GM23338 (cell line): ENCODE results near the gene ACADS. TPM values are rescaled to one million over a fixed set of nuclear protein-coding genes. Genes with fewer than 3 reads are reported as not detected.
"Not testable (repeated sequence)": the region's sequence is repeated elsewhere in the genome, so short reads cannot be mapped to it uniquely, and the experiment has no call there.

Experiments
- ATAC-seq: fragments of 200-7000 bp; cut with Tn5 transposase; 3 replicates; pipeline ENCODE4 v1.9.1; 2020
- DNase-seq: peaks from one replicate; pipeline ENCODE4 v3.0.0-alpha.2; 2015; ENCODE audit warnings: low spot score
- H2AFZ ChIP-seq: fragments of 200-600 bp; sonication (generic); 2 replicates; pipeline ENCODE4 v1.8.0; 2016; ENCODE audit warnings: antibody characterized with exemption, mild to moderate bottlenecking, moderate library complexity
- H3F3A ChIP-seq: fragments of 200-600 bp; sonication (generic); replicated peaks from 2 replicates; pipeline ENCODE4 v1.8.0; 2017; ENCODE audit warnings: antibody characterized with exemption, mixed run types, low read depth
- H3K27ac ChIP-seq: fragments of 200-600 bp; sonication (generic); 2 replicates; pipeline ENCODE4 v1.6.1; 2016; ENCODE audit warnings: low read depth
- H3K27me3 ChIP-seq: fragments of 200-600 bp; sonication (generic); 2 replicates; pipeline ENCODE4 v1.8.0; 2016; ENCODE audit warnings: mild to moderate bottlenecking, mixed run types, moderate library complexity; ENCODE audit not compliant: insufficient read depth
- H3K36me3 ChIP-seq: fragments of 200-600 bp; sonication (generic); 2 replicates; pipeline ENCODE4 v1.8.0; 2016; ENCODE audit warnings: mild to moderate bottlenecking; ENCODE audit not compliant: insufficient read depth
- H3K4me1 ChIP-seq: fragments of 200-600 bp; sonication (generic); 2 replicates; pipeline ENCODE4 v1.8.0; 2016; ENCODE audit warnings: mild to moderate bottlenecking, moderate library complexity; ENCODE audit not compliant: insufficient read depth
- H3K4me2 ChIP-seq: fragments of 200-600 bp; sonication (generic); 2 replicates; pipeline ENCODE4 v1.7.1; 2017; ENCODE audit warnings: mixed run types
- H3K4me3 ChIP-seq: fragments of 200-600 bp; sonication (generic); 2 replicates; pipeline ENCODE4 v1.6.1; 2016; ENCODE audit warnings: mixed run types
- H3K79me2 ChIP-seq: fragments of 200-600 bp; sonication (generic); replicated peaks from 2 replicates; pipeline ENCODE4 v1.8.0; 2017; ENCODE audit warnings: mild to moderate bottlenecking; ENCODE audit not compliant: insufficient read depth
- H3K9me2 ChIP-seq: fragments of 200-600 bp; sonication (generic); 2 replicates; pipeline ENCODE4 v1.8.0; 2017; ENCODE audit not compliant: insufficient read depth
- H4K20me1 ChIP-seq: fragments of 200-600 bp; sonication (generic); replicated peaks from 2 replicates; pipeline ENCODE4 v1.8.0; 2017; ENCODE audit warnings: mild to moderate bottlenecking; ENCODE audit not compliant: insufficient read depth
- H3K27ac Mint-ChIP-seq: 2 replicates; pipeline ENCODE4 v1.8.0; 2020; ENCODE audit warnings: inconsistent platforms, mild to moderate bottlenecking, moderate library complexity, mixed read lengths
- H3K27me3 Mint-ChIP-seq: 3 replicates; pipeline ENCODE4 v1.8.0; 2022; ENCODE audit warnings: low read depth, mild to moderate bottlenecking, moderate library complexity, mixed read lengths, inconsistent platforms; ENCODE audit not compliant: insufficient read depth, poor library complexity
- H3K36me3 Mint-ChIP-seq: 3 replicates; pipeline ENCODE4 v1.8.0; 2021; ENCODE audit warnings: low read depth, mild to moderate bottlenecking, inconsistent platforms, moderate library complexity, mixed read lengths
- H3K4me1 Mint-ChIP-seq: 3 replicates; pipeline ENCODE4 v1.8.0; 2020; ENCODE audit warnings: mild to moderate bottlenecking, inconsistent platforms, mixed read lengths
- H3K4me3 Mint-ChIP-seq: 3 replicates; pipeline ENCODE4 v1.8.0; 2021; ENCODE audit warnings: moderate library complexity, mild to moderate bottlenecking, inconsistent platforms, mixed read lengths
- H3K9me3 Mint-ChIP-seq: 3 replicates; pipeline ENCODE4 v1.8.0; 2020; ENCODE audit warnings: moderate library complexity, mild to moderate bottlenecking, inconsistent platforms, mixed read lengths
- EZH2 ChIP-seq: fragments of 200-600 bp; sonication (generic); IDR thresholded peaks from one replicate; pipeline ENCODE4 v1.8.0; 2017; ENCODE audit warnings: antibody characterized with exemption, mild to moderate bottlenecking, low read depth; ENCODE audit not compliant: unreplicated experiment
- EZH2phosphoT487 ChIP-seq: fragments of 200-600 bp; sonication (generic); IDR thresholded peaks from one replicate; pipeline ENCODE4 v1.8.1; 2018; ENCODE audit warnings: antibody characterized with exemption; ENCODE audit not compliant: unreplicated experiment
- JUNB ChIP-seq: IDR thresholded peaks from one replicate; pipeline ENCODE4 v1.6.1; 2016; ENCODE audit warnings: antibody characterized with exemption; ENCODE audit not compliant: unreplicated experiment
- NANOG ChIP-seq: IDR thresholded peaks from 2 replicates; pipeline ENCODE4 v1.6.1; 2016; ENCODE audit warnings: antibody characterized with exemption, borderline replicate concordance
- STAT1 ChIP-seq: IDR thresholded peaks from one replicate; pipeline ENCODE4 v1.6.1; 2016; ENCODE audit warnings: antibody characterized with exemption; ENCODE audit not compliant: unreplicated experiment
- ZNF114 ChIP-seq: fragments of 250-450 bp; sonication (Bioruptor Pico); IDR thresholded peaks from 2 replicates; pipeline ENCODE4 v1.5.0; 2020; ENCODE audit warnings: mild to moderate bottlenecking, moderate library complexity
- ZNF331 ChIP-seq: fragments of 250-450 bp; sonication (Bioruptor Pico); IDR thresholded peaks from 2 replicates; pipeline ENCODE4 v1.5.0; 2020; ENCODE audit warnings: low read depth, mild to moderate bottlenecking, moderate library complexity
- polyA plus RNA-seq: library from polyadenylated mRNA; unstranded; fragments of >200 nt; fragmentation: Nextera tagmentation; extraction: Ambion mirVana; gene quantifications from 2 replicates; pipeline ENCODE4 v1.2.1, GENCODE V29; 2016
- total RNA-seq: library from RNA; depleted of rRNA; stranded (reverse); fragments of >200 nt; shearing (Covaris generic); gene quantifications from 2 replicates; pipeline ENCODE4 v1.2.3, GENCODE V29; 2014
- TF ChIP-seq, protein P1 (sequence below): IDR thresholded peaks from 2 replicates; pipeline ENCODE4 v1.6.1; 2016; ENCODE audit warnings: antibody characterized with exemption
- TF ChIP-seq, protein P2 (sequence below), 2 experiments: fragments of 200-600 bp in 1 of 2; sonication (generic) in 1 of 2; conservative IDR thresholded peaks; 2 replicates each; pipeline versions ENCODE4 v1.5.1 to v1.6.1; 2016 to 2017; ENCODE audit warnings: antibody characterized with exemption in 2 of 2, low read depth in 2 of 2, mild to moderate bottlenecking in 2 of 2, moderate library complexity in 1 of 2
- TF ChIP-seq, protein P3 (sequence below): IDR thresholded peaks from one replicate; pipeline ENCODE4 v1.6.1; 2018; ENCODE audit warnings: antibody characterized with exemption; ENCODE audit not compliant: unreplicated experiment

The ACADS gene
- total and polyA plus RNA-seq, 2 experiments from 2014 or later = 3.1 to 5.7 TPM

DNA sequence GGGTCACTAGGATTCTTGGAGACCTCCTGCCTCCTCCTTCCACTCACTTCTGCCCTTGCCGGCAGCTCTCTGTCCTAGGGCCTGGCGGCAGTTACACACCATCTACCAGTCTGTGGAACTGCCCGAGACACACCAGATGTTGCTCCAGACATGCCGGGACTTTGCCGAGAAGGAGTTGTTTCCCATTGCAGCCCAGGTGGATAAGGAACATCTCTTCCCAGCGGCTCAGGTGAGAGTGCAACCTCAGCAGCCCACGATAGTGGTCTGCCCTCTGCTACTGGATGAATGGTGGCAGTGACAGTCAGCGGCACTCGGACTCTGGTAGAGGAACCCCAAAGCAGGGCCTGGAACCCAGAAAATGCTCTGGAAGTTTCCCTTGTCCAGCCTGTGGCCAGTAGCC is 1.3 kb downstream of the ACADS start (continued):
- TF ChIP-seq ZNF114 = no peak
- TF ChIP-seq NANOG = no peak
- no peak for TF ChIP-seq ZNF331 (CRISPR knock-in tag)
- TF ChIP-seq EZH2 = no peak
- TF ChIP-seq EZH2phosphoT487 = no peak
- no peak for TF ChIP-seq STAT1

DNA sequence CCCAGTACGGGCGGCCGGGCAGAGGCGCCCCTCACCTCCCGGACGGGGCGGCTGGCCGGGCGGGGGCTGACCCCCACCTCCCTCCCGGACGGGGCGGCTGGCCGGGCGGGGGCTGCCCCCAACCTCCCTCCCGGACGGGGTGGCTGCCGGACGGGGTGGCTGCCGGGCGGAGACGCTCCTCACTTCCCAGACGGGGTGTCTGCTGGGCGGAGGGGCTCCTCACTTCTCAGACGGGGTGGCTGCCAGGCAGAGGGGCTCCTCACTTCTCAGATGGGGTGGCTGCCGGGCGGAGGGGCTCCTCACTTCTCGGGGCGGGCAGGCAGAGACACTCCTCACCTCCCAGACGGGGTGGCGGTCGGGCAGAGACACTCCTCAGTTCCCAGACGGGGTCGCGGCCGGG is 6.6 kb downstream of the ACADS start:
- not testable (repeated sequence) for H3K27me3 ChIP-seq, H4K20me1 ChIP-seq, H3K27ac Mint-ChIP-seq, H3K4me3 Mint-ChIP-seq, H3K4me1 ChIP-seq, H3K4me2 ChIP-seq, H3F3A ChIP-seq, H3K9me2 ChIP-seq, ATAC-seq, H3K36me3 ChIP-seq, H3K27me3 Mint-ChIP-seq, H3K79me2 ChIP-seq, H2AFZ ChIP-seq, DNase-seq, H3K27ac ChIP-seq, H3K4me3 ChIP-seq, H3K4me1 Mint-ChIP-seq
- Mint-ChIP-seq H3K9me3 (peaks cover 14% of the 10 kb centered on the region), H3K36me3 (peaks cover 24% of the 10 kb centered on the region)

DNA sequence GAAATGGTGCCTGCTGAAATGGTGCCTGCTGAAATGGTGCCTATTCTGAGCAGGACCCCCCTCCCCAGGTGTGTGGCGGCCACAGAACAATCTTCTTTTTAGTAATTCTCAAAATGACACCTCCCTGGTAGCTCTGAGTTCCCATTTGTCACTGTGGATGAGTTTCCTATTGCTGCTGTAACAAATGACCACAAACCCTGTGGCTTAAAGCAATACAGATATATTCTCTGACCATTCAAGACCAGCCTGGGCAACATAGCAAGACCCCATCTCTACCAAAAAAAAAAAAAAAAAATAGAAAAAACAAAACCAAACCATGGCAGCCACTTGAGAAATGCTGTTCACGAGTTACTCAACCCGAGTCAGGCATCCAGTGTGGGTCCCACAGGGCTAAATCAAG is 7.9 kb downstream of the ACADS start:
- no peak overlapping the region for H3K27ac ChIP-seq
- H3K27ac Mint-ChIP-seq = no peak overlapping the region
- TF ChIP-seq STAT1 (no peak), NANOG (no peak), JUNB (no peak), ZNF114 (no peak)
- TF ChIP-seq, protein P1, sequence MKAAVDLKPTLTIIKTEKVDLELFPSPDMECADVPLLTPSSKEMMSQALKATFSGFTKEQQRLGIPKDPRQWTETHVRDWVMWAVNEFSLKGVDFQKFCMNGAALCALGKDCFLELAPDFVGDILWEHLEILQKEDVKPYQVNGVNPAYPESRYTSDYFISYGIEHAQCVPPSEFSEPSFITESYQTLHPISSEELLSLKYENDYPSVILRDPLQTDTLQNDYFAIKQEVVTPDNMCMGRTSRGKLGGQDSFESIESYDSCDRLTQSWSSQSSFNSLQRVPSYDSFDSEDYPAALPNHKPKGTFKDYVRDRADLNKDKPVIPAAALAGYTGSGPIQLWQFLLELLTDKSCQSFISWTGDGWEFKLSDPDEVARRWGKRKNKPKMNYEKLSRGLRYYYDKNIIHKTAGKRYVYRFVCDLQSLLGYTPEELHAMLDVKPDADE = no peak
- TF ChIP-seq, protein P2, sequence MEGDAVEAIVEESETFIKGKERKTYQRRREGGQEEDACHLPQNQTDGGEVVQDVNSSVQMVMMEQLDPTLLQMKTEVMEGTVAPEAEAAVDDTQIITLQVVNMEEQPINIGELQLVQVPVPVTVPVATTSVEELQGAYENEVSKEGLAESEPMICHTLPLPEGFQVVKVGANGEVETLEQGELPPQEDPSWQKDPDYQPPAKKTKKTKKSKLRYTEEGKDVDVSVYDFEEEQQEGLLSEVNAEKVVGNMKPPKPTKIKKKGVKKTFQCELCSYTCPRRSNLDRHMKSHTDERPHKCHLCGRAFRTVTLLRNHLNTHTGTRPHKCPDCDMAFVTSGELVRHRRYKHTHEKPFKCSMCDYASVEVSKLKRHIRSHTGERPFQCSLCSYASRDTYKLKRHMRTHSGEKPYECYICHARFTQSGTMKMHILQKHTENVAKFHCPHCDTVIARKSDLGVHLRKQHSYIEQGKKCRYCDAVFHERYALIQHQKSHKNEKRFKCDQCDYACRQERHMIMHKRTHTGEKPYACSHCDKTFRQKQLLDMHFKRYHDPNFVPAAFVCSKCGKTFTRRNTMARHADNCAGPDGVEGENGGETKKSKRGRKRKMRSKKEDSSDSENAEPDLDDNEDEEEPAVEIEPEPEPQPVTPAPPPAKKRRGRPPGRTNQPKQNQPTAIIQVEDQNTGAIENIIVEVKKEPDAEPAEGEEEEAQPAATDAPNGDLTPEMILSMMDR (conservative IDR thresholded peaks at IDR 0.05; ENCODE audit: low read depth in 2 of 2) = no peak
- TF ChIP-seq, protein P3, sequence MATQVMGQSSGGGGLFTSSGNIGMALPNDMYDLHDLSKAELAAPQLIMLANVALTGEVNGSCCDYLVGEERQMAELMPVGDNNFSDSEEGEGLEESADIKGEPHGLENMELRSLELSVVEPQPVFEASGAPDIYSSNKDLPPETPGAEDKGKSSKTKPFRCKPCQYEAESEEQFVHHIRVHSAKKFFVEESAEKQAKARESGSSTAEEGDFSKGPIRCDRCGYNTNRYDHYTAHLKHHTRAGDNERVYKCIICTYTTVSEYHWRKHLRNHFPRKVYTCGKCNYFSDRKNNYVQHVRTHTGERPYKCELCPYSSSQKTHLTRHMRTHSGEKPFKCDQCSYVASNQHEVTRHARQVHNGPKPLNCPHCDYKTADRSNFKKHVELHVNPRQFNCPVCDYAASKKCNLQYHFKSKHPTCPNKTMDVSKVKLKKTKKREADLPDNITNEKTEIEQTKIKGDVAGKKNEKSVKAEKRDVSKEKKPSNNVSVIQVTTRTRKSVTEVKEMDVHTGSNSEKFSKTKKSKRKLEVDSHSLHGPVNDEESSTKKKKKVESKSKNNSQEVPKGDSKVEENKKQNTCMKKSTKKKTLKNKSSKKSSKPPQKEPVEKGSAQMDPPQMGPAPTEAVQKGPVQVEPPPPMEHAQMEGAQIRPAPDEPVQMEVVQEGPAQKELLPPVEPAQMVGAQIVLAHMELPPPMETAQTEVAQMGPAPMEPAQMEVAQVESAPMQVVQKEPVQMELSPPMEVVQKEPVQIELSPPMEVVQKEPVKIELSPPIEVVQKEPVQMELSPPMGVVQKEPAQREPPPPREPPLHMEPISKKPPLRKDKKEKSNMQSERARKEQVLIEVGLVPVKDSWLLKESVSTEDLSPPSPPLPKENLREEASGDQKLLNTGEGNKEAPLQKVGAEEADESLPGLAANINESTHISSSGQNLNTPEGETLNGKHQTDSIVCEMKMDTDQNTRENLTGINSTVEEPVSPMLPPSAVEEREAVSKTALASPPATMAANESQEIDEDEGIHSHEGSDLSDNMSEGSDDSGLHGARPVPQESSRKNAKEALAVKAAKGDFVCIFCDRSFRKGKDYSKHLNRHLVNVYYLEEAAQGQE = no peak

More for the DNA sequence above, 7.9 kb downstream of the ACADS start:
- Mint-ChIP-seq H3K9me3 (peaks cover 14% of the 10 kb centered on the region; the same call in 2 of the 3 replicates), H3K4me3 (no peak overlapping the region), H3K4me1 (no peaks in the 10 kb centered on the region), H3K27me3 (peaks cover 3% of the 10 kb centered on the region), H3K36me3 (peaks cover 24% of the 10 kb centered on the region)
- Histone ChIP-seq H4K20me1 (no peaks in the 10 kb centered on the region), H3K27me3 (no peaks in the 10 kb centered on the region), H3K4me2 (no peak overlapping the region), H3K79me2 (no peaks in the 10 kb centered on the region), H3K4me1 (no peaks in the 10 kb centered on the region), H3K36me3 (no peaks in the 10 kb centered on the region), H3K9me2 (no peaks in the 10 kb centered on the region), H3K4me3 (no peak overlapping the region), H2AFZ (no peak overlapping the region), H3F3A (no peaks in the 10 kb centered on the region)
- ATAC-seq = no peak
- DNase-seq = no peak
